ENCODE data around the gene SNRPA.

Gene SNRPA

GRCh38 chr19:40750874-40751537 is at the start of gene SNRPA:
Gene SNRPA, plus strand, starts transcription at chr19:40751203. Its CDS starts 206 bp downstream, at chr19:40751409.
- peak; percentile 97 for DNase-seq

- DNase-seq: no peak
Measured at GRCh38 chr19:40701758-40702157, 49.2 kb upstream of the SNRPA start.

GRCh38 chr19:40702337-40703012 is 48.5 kb upstream of the SNRPA start:
- DNase-seq: no peak

GRCh38 chr19:40703029-40703755 is 47.8 kb upstream of the SNRPA start:
- DNase-seq: no peak

GRCh38 chr19:40704491-40705361 is 46.3 kb upstream of the SNRPA start:
- DNase-seq: no peak

- no peak for DNase-seq
Measured at GRCh38 chr19:40705362-40705651, 45.7 kb upstream of the SNRPA start.

GRCh38 chr19:40705950-40706619 is 44.9 kb upstream of the SNRPA start:
- DNase-seq: no peak

GRCh38 chr19:40707615-40708014 is 43.4 kb upstream of the SNRPA start:
- DNase-seq: no peak

- no peak for DNase-seq
Measured at GRCh38 chr19:40709817-40710216, 41.2 kb upstream of the SNRPA start.

- no peak for DNase-seq
Measured at GRCh38 chr19:40713939-40714338, 37.1 kb upstream of the SNRPA start.

GRCh38 chr19:40714441-40715299 is 36.3 kb upstream of the SNRPA start:
- DNase-seq: peak; percentile 95

GRCh38 chr19:40716031-40716481 is 34.9 kb upstream of the SNRPA start:
- DNase-seq: no peak

- peak; percentile 91 for DNase-seq
Measured at GRCh38 chr19:40716482-40717324, 34.3 kb upstream of the SNRPA start, which contains the start of the genes COQ8B and ITPKC. Gene COQ8B, minus strand, starts transcription at chr19:40716886. Its CDS starts 2,254 bp downstream, at chr19:40714632. Gene ITPKC, plus strand, starts transcription at chr19:40717112. Its CDS starts 24 bp downstream, at chr19:40717136.

- DNase-seq: no peak
Measured at GRCh38 chr19:40717325-40717879, 33.6 kb upstream of the SNRPA start.

- DNase-seq: no peak
Measured at GRCh38 chr19:40717880-40718773, 32.9 kb upstream of the SNRPA start.

GRCh38 chr19:40718774-40719391 is 32.1 kb upstream of the SNRPA start:
- peak; percentile 35 for DNase-seq

- no peak for DNase-seq
Measured at GRCh38 chr19:40719414-40719894, 31.5 kb upstream of the SNRPA start.

- no peak for DNase-seq
Measured at GRCh38 chr19:40721140-40721486, 29.9 kb upstream of the SNRPA start.

Measured in DMS79 treated with DMSO at 0.1 percent for 48 hours (cell line).